ENCODE measurements around the gene GSTA4. TPM values are rescaled to one million over a fixed set of nuclear protein-coding genes. Genes with fewer than 3 reads are reported as not detected.
"Not testable (repeated sequence)": the region's sequence is repeated elsewhere in the genome, so short reads cannot be mapped to it uniquely, and the experiment has no call there.

GSTA4 gene
- total RNA-seq, 2 donors from 2014 or later: 10.3 to 12.1 TPM

GRCh38 chr6:52985228-52985627 lies 9.9 kb downstream of the GSTA4 start:
- ATAC-seq (no peak), DNase-seq (no peak)
- intact Hi-C loops (cut with DNase I): no loop called here

GRCh38 chr6:52984247-52984646 lies 10.8 kb downstream of the GSTA4 start:
- ATAC-seq (no peak), DNase-seq (no peak)
- intact Hi-C loops (cut with DNase I): no loop called here

GRCh38 chr6:52983159-52983848 lies 11.8 kb downstream of the GSTA4 start:
- no peak for ATAC-seq
- DNase-seq: no peak
- intact Hi-C loops (cut with DNase I): no loop called here

- ATAC-seq (no peak), DNase-seq (no peak)
- intact Hi-C loops (cut with DNase I): no loop called here
Measured at GRCh38 chr6:52982680-52983079, 12.4 kb downstream of the GSTA4 start.

- DNase-seq (no peak), ATAC-seq (no peak)
- intact Hi-C loops (cut with DNase I): no loop called here
Measured at GRCh38 chr6:52981222-52981900, 13.7 kb downstream of the GSTA4 start.

GRCh38 chr6:52976591-52977035 lies 18.5 kb downstream of the GSTA4 start:
- intact Hi-C loops (cut with DNase I): no loop called here
- ATAC-seq: peak in 1 of 2 donors; percentile 49

GRCh38 chr6:52976149-52976548 lies 18.9 kb downstream of the GSTA4 start:
- intact Hi-C loops (cut with DNase I): no loop called here
- DNase-seq (no peak), ATAC-seq (no peak)

More at GRCh38 chr6:52976591-52977035, 18.5 kb downstream of the GSTA4 start:
- DNase-seq: no peak

GRCh38 chr6:52975580-52975979 lies 19.5 kb downstream of the GSTA4 start:
- intact Hi-C loops (cut with DNase I): no loop called here
- ATAC-seq: no peak
- no peak for DNase-seq

GRCh38 chr6:52972989-52973388 lies 22.1 kb downstream of the GSTA4 start:
- intact Hi-C loops (cut with DNase I): no loop called here
- DNase-seq: no peak
- no peak for ATAC-seq

GRCh38 chr6:52969359-52969758 lies 25.7 kb downstream of the GSTA4 start:
- no peak for ATAC-seq
- intact Hi-C loops (cut with DNase I): no loop called here
- no peak for DNase-seq

- ATAC-seq: no peak
- no peak for DNase-seq
- intact Hi-C loops (cut with DNase I): no loop called here
Measured at GRCh38 chr6:52966101-52966500, 29.0 kb downstream of the GSTA4 start.

GRCh38 chr6:52965380-52965779 lies 29.7 kb downstream of the GSTA4 start:
- intact Hi-C loops (cut with DNase I): no loop called here
- ATAC-seq: no peak
- DNase-seq: no peak

GRCh38 chr6:52964318-52964717 lies 30.8 kb downstream of the GSTA4 start:
- intact Hi-C loops (cut with DNase I): no loop called here
- DNase-seq: no peak
- ATAC-seq: no peak

- no peak for ATAC-seq
- no peak for DNase-seq
- intact Hi-C loops (cut with DNase I): no loop called here
Measured at GRCh38 chr6:52962701-52963100, 32.4 kb downstream of the GSTA4 start.

GRCh38 chr6:52961022-52961421 lies 34.1 kb downstream of the GSTA4 start:
- DNase-seq; intact Hi-C loops (cut with DNase I); ATAC-seq: not testable (repeated sequence)

- intact Hi-C loops (cut with DNase I); ATAC-seq; DNase-seq: not testable (repeated sequence)
Measured at GRCh38 chr6:52960211-52960610, 34.9 kb downstream of the GSTA4 start.

GRCh38 chr6:52958546-52959255 lies 36.4 kb downstream of the GSTA4 start:
- DNase-seq (no peak), ATAC-seq (no peak)
- intact Hi-C loops (cut with DNase I): no loop called here

- intact Hi-C loops (cut with DNase I): no loop called here
- ATAC-seq: no peak
Measured at GRCh38 chr6:52955871-52956270, 39.2 kb downstream of the GSTA4 start.

GRCh38 chr6:52953911-52954839 lies 40.9 kb downstream of the GSTA4 start:
- DNase-seq: no peak
- intact Hi-C loops (cut with DNase I): no loop called here
- ATAC-seq: no peak

More at GRCh38 chr6:52955871-52956270, 39.2 kb downstream of the GSTA4 start:
- DNase-seq: no peak
